ENCODE measurements around the gene TRPC1. TPM values are rescaled to one million over a fixed set of nuclear protein-coding genes. Genes with fewer than 3 reads are reported as not detected.
A peak's percentile ranks its signal among the peaks of the same experiment; 100 is the strongest.

The TRPC1 gene
- total RNA-seq, 1 donor from 2014 or later: 23.2 TPM

- Mint-ChIP-seq H3K4me1 (ENCODE audit: low read depth, unreplicated experiment) (no peaks in the 10 kb centered on the region), H3K9me3 (ENCODE audit: unreplicated experiment) (no peaks in the 10 kb centered on the region), H3K27ac (ENCODE audit: unreplicated experiment) (no peak overlapping the region), H3K4me3 (ENCODE audit: unreplicated experiment) (no peak overlapping the region), H3K36me3 (ENCODE audit: unreplicated experiment) (no peaks in the 10 kb centered on the region), H3K27me3 (ENCODE audit: unreplicated experiment) (peaks cover 4% of the 10 kb centered on the region)
- no peak for DNase-seq
- TF ChIP-seq, protein P1, sequence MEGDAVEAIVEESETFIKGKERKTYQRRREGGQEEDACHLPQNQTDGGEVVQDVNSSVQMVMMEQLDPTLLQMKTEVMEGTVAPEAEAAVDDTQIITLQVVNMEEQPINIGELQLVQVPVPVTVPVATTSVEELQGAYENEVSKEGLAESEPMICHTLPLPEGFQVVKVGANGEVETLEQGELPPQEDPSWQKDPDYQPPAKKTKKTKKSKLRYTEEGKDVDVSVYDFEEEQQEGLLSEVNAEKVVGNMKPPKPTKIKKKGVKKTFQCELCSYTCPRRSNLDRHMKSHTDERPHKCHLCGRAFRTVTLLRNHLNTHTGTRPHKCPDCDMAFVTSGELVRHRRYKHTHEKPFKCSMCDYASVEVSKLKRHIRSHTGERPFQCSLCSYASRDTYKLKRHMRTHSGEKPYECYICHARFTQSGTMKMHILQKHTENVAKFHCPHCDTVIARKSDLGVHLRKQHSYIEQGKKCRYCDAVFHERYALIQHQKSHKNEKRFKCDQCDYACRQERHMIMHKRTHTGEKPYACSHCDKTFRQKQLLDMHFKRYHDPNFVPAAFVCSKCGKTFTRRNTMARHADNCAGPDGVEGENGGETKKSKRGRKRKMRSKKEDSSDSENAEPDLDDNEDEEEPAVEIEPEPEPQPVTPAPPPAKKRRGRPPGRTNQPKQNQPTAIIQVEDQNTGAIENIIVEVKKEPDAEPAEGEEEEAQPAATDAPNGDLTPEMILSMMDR (IDR thresholded peaks at IDR 0.05; ENCODE audit: partially characterized antibody, unreplicated experiment): no peak
These were observed 7.7 kb upstream of the TRPC1 start for GRCh38 chr3:142716102-142716501.

GRCh38 chr3:142723665-142723967 is 218 bp upstream of the TRPC1 start:
- Mint-ChIP-seq H3K4me1 (ENCODE audit: low read depth, unreplicated experiment) (no peaks in the 10 kb centered on the region), H3K36me3 (ENCODE audit: unreplicated experiment) (peaks cover 6% of the 10 kb centered on the region), H3K4me3 (ENCODE audit: unreplicated experiment) (peak overlapping the region; percentile 81), H3K27me3 (ENCODE audit: unreplicated experiment) (peaks cover 5% of the 10 kb centered on the region), H3K27ac (ENCODE audit: unreplicated experiment) (peak overlapping the region; percentile 62), H3K9me3 (ENCODE audit: unreplicated experiment) (peaks cover 12% of the 10 kb centered on the region)
- TF ChIP-seq, protein P1 (IDR thresholded peaks at IDR 0.05; ENCODE audit: partially characterized antibody, unreplicated experiment): no peak
- no peak for DNase-seq

- H3K27me3 Mint-ChIP-seq (ENCODE audit: unreplicated experiment): peaks cover 1% of the 10 kb centered on the region
- DNase-seq: peak; percentile 72
- TF ChIP-seq, protein P1 (IDR thresholded peaks at IDR 0.05; ENCODE audit: partially characterized antibody, unreplicated experiment): no peak
- H3K4me3 Mint-ChIP-seq (ENCODE audit: unreplicated experiment): peak overlapping the region; percentile 96
- H3K9me3 Mint-ChIP-seq (ENCODE audit: unreplicated experiment): peaks cover 12% of the 10 kb centered on the region
- H3K36me3 Mint-ChIP-seq (ENCODE audit: unreplicated experiment): peaks cover 6% of the 10 kb centered on the region
- peak overlapping the region; percentile 96 for H3K27ac Mint-ChIP-seq (ENCODE audit: unreplicated experiment)
- no peaks in the 10 kb centered on the region for H3K4me1 Mint-ChIP-seq (ENCODE audit: low read depth, unreplicated experiment)
These were observed 985 bp downstream of the TRPC1 start for GRCh38 chr3:142724682-142725356.

GRCh38 chr3:142725357-142725739 is 1.5 kb downstream of the TRPC1 start:
- H3K27ac Mint-ChIP-seq (ENCODE audit: unreplicated experiment): peak overlapping the region; percentile 96
- H3K9me3 Mint-ChIP-seq (ENCODE audit: unreplicated experiment): peaks cover 12% of the 10 kb centered on the region
- H3K4me3 Mint-ChIP-seq (ENCODE audit: unreplicated experiment): peak overlapping the region; percentile 96
- no peak for DNase-seq
- H3K4me1 Mint-ChIP-seq (ENCODE audit: low read depth, unreplicated experiment): no peaks in the 10 kb centered on the region
- TF ChIP-seq, protein P1 (IDR thresholded peaks at IDR 0.05; ENCODE audit: partially characterized antibody, unreplicated experiment): no peak
- peaks cover 6% of the 10 kb centered on the region for H3K36me3 Mint-ChIP-seq (ENCODE audit: unreplicated experiment)
- H3K27me3 Mint-ChIP-seq (ENCODE audit: unreplicated experiment): peaks cover 1% of the 10 kb centered on the region

DNA sequence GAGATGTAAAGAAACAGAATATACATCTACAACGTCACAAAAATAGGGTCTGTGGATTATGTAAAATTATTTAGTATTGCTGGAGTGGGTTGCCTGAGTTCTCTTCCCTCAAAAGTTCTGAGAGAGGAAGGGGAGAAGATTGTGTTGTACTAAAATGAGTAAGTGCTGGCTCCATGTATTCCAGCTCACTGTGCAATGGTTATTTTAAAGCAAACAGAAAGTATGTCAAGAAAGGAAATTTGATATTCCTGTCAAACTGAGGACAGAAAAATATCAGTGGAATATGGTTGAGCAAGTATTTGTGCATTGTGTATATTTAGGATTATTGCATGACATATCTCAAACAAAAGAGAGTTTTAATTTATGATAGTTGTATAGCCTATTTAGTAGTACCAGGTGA is 2.2 kb downstream of the TRPC1 start:
- Mint-ChIP-seq H3K27ac (ENCODE audit: unreplicated experiment) (no peak overlapping the region), H3K9me3 (ENCODE audit: unreplicated experiment) (peaks cover 12% of the 10 kb centered on the region), H3K36me3 (ENCODE audit: unreplicated experiment) (peaks cover 6% of the 10 kb centered on the region), H3K4me3 (ENCODE audit: unreplicated experiment) (peak overlapping the region; percentile 96), H3K4me1 (ENCODE audit: low read depth, unreplicated experiment) (no peaks in the 10 kb centered on the region), H3K27me3 (ENCODE audit: unreplicated experiment) (peaks cover 1% of the 10 kb centered on the region)
- no peak for DNase-seq
- TF ChIP-seq, protein P1 (IDR thresholded peaks at IDR 0.05; ENCODE audit: partially characterized antibody, unreplicated experiment): no peak

All from glutamatergic neuron (in vitro differentiated cells).